K562 (cell line): ENCODE results near the gene CRX. TPM values are rescaled to one million over a fixed set of nuclear protein-coding genes. Genes with fewer than 3 reads are reported as not detected.

Experiments used
- ADNP ChIP-seq: fragments of 200-800 bp; sonication (Bioruptor generic); IDR thresholded peaks from 2 replicates; pipeline ENCODE4 v1.6.1; 2016; ENCODE audit warnings: missing genetic modification characterization, missing compliant biosample characterization
- CHCHD3 ChIP-seq: fragments of 250-450 bp; sonication (Bioruptor Pico); IDR thresholded peaks from 2 replicates; pipeline ENCODE4 v2.1.2; 2022; ENCODE audit warnings: mild to moderate bottlenecking
- ZNF24 ChIP-seq: fragments of 450-650 bp; IDR thresholded peaks from 2 replicates; pipeline ENCODE4 v1.6.1; 2016
- ZNF263 ChIP-seq: sonication (generic); formaldehyde crosslinking; IDR thresholded peaks from 2 replicates; pipeline ENCODE4 v1.8.0; 2022; ENCODE audit warnings: mild to moderate bottlenecking, missing genetic modification reagents, borderline replicate concordance
- ZNF785 ChIP-seq: fragments of 250-450 bp; sonication (Bioruptor Pico); IDR thresholded peaks from 2 replicates; pipeline ENCODE4 v1.4.0; 2020; ENCODE audit warnings: mild to moderate bottlenecking
- polyA plus RNA-seq, 8 experiments: library from polyadenylated mRNA; depleted of rRNA in 4 of 8; stranded (reverse) in 5 of 8; unstranded in 3 of 8; fragments of >200 nt; fragmentation: Nextera tagmentation in 2 of 8; fragmentation: Illumina TruSeq in 1 of 8; extraction: Ambion mirVana in 2 of 8; extraction: Trizol in 1 of 8; gene quantifications; 2 replicates each; pipeline versions ENCODE4 v1.2.1 to v1.2.3, GENCODE V29; 2011 to 2014; ENCODE audit warnings: inconsistent platforms in 1 of 8, missing spikeins in 1 of 8
- total RNA-seq, 7 experiments: library from RNA; depleted of rRNA in 6 of 7; stranded (reverse); fragments of >200 nt in 6 of 7; fragmentation: Illumina TruSeq in 2 of 7; extraction: Trizol in 2 of 7; gene quantifications; 2 replicates each; pipeline versions ENCODE4 v1.2.1 to v1.2.3, GENCODE V29; 2011 to 2021; ENCODE audit warnings: low replicate concordance in 1 of 7
- TF ChIP-seq, protein P1 (sequence below), 2 experiments: fragments of 450-650 bp in 1 of 2; sonication (generic) in 1 of 2; formaldehyde crosslinking in 1 of 2; IDR thresholded peaks; 2 replicates each; pipeline versions ENCODE4 v1.7.1 to v1.9.0; 2016 to 2022; ENCODE audit warnings: inconsistent platforms in 1 of 2, mild to moderate bottlenecking in 1 of 2, missing genetic modification reagents in 1 of 2

CRX gene
- total and polyA plus RNA-seq, 9 of the 15 experiments (the other 6 are each of a cell fraction or from before 2014, with no cell fraction given) = 0.01 TPM; not detected in 8

DNA sequence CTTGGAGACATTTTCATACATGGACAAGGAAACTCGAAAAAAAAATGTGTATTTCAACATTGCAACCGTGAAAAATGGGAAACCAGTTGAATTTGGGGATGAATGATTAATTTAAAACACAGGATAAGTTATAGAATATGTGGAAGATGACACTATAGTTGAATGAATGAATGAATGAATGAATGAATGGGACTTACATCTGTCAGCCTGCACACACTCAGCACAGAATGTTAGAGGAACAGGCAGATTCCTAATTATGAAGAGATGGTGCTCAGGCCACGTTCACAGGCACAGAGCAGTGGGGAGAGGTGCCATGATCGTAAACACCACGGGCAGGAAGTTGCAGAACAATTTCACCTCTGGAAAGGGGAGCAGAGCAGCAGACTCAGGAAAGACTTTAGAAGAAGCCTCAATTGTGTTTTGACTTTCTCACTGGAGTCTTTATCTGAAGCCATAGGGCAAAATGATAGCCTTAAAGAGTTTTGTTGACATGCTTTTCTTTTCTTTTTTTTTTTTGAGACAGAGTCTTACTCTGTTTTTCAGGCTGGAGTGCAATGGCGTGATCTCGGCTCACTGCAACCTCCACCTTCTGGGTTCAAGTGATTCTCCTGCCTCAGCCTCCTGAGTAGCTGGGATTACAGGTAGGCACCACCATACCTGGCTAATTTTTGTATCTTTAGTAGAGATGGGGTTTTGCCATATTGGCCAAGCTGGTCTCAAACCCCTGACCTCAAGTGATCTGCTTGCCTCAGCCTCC, 69.3 kb downstream of the CRX start (continued):
- TF ChIP-seq, protein P1, sequence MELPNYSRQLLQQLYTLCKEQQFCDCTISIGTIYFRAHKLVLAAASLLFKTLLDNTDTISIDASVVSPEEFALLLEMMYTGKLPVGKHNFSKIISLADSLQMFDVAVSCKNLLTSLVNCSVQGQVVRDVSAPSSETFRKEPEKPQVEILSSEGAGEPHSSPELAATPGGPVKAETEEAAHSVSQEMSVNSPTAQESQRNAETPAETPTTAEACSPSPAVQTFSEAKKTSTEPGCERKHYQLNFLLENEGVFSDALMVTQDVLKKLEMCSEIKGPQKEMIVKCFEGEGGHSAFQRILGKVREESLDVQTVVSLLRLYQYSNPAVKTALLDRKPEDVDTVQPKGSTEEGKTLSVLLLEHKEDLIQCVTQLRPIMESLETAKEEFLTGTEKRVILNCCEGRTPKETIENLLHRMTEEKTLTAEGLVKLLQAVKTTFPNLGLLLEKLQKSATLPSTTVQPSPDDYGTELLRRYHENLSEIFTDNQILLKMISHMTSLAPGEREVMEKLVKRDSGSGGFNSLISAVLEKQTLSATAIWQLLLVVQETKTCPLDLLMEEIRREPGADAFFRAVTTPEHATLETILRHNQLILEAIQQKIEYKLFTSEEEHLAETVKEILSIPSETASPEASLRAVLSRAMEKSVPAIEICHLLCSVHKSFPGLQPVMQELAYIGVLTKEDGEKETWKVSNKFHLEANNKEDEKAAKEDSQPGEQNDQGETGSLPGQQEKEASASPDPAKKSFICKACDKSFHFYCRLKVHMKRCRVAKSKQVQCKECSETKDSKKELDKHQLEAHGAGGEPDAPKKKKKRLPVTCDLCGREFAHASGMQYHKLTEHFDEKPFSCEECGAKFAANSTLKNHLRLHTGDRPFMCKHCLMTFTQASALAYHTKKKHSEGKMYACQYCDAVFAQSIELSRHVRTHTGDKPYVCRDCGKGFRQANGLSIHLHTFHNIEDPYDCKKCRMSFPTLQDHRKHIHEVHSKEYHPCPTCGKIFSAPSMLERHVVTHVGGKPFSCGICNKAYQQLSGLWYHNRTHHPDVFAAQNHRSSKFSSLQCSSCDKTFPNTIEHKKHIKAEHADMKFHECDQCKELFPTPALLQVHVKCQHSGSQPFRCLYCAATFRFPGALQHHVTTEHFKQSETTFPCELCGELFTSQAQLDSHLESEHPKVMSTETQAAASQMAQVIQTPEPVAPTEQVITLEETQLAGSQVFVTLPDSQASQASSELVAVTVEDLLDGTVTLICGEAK (IDR thresholded peaks at IDR 0.05) = peak; percentile 27; the same call in 1 of the 2 replicates
- TF ChIP-seq, protein P1 (CRISPR knock-in tag; IDR thresholded peaks at IDR 0.05) = no peak
- TF ChIP-seq CHCHD3 (CRISPR knock-in tag) (0 out of 2 replicates have a peak, but pooled peaks have one; percentile 49), ZNF263 (no peak), ZNF785 (CRISPR knock-in tag) (no peak), ZNF24 (peak; percentile 99), ADNP (0 out of 2 replicates have a peak, but pooled peaks have one; percentile 18)
